ENCODE data around the gene PRM2.
"Not testable (repeated sequence)": the region's sequence is repeated elsewhere in the genome, so short reads cannot be mapped to it uniquely, and the experiment has no call there.

The PRM2 gene

GRCh38 chr16:11299865-11300559 is 23.7 kb upstream of the PRM2 start:
- Histone ChIP-seq H3K4me2 (no peak overlapping the region), H3K27ac (no peak overlapping the region), H2AFZ (ENCODE audit: low read depth) (no peak overlapping the region), H3K4me3 (IDR thresholded peaks at IDR 0.05; ENCODE audit: insufficient read depth, low read depth, low read length) (no peak overlapping the region), H3K9ac (no peak overlapping the region), H4K20me1 (ENCODE audit: insufficient read depth) (no peaks in the 10 kb centered on the region), H3K36me3 (ENCODE audit: insufficient read depth) (no peaks in the 10 kb centered on the region), H3K79me2 (ENCODE audit: insufficient read depth, low read depth) (no peaks in the 10 kb centered on the region), H3K4me1 (ENCODE audit: low read depth, poor library complexity, severe bottlenecking) (peaks cover 51% of the 10 kb centered on the region), H3K27me3 (ENCODE audit: insufficient read depth, low read depth) (peaks cover 35% of the 10 kb centered on the region)
- TF ChIP-seq CTCF (conservative IDR thresholded peaks at IDR 0.05; ENCODE audit: low read depth, low read length) = no peak

GRCh38 chr16:11298950-11299547 is 22.8 kb upstream of the PRM2 start:
- Histone ChIP-seq H3K27me3 (ENCODE audit: insufficient read depth, low read depth) (peaks cover 42% of the 10 kb centered on the region), H3K4me1 (ENCODE audit: low read depth, poor library complexity, severe bottlenecking) (peaks cover 51% of the 10 kb centered on the region)
- not testable (repeated sequence) for H3K79me2 ChIP-seq (ENCODE audit: insufficient read depth, low read depth); H3K9ac ChIP-seq; H2AFZ ChIP-seq (ENCODE audit: low read depth); H4K20me1 ChIP-seq (ENCODE audit: insufficient read depth); H3K4me3 ChIP-seq (IDR thresholded peaks at IDR 0.05; ENCODE audit: insufficient read depth, low read depth, low read length); H3K27ac ChIP-seq; H3K36me3 ChIP-seq (ENCODE audit: insufficient read depth); H3K4me2 ChIP-seq

- no peak overlapping the region for H3K4me3 ChIP-seq (IDR thresholded peaks at IDR 0.05; ENCODE audit: insufficient read depth, low read depth, low read length)
- H3K27ac ChIP-seq = no peak overlapping the region
- H3K9ac ChIP-seq = no peak overlapping the region
- H4K20me1 ChIP-seq (ENCODE audit: insufficient read depth) = no peaks in the 10 kb centered on the region
- TF ChIP-seq CTCF (conservative IDR thresholded peaks at IDR 0.05; ENCODE audit: low read depth, low read length) = no peak
- H3K4me1 ChIP-seq (ENCODE audit: low read depth, poor library complexity, severe bottlenecking) = peaks cover 45% of the 10 kb centered on the region
- no peak overlapping the region for H2AFZ ChIP-seq (ENCODE audit: low read depth)
- no peaks in the 10 kb centered on the region for H3K36me3 ChIP-seq (ENCODE audit: insufficient read depth)
- peaks cover 42% of the 10 kb centered on the region for H3K27me3 ChIP-seq (ENCODE audit: insufficient read depth, low read depth)
- H3K4me2 ChIP-seq = peak overlapping the region; percentile 62
- no peaks in the 10 kb centered on the region for H3K79me2 ChIP-seq (ENCODE audit: insufficient read depth, low read depth)
Measured at GRCh38 chr16:11298143-11298900, 22.0 kb upstream of the PRM2 start.

- Histone ChIP-seq H3K4me3 (IDR thresholded peaks at IDR 0.05; ENCODE audit: insufficient read depth, low read depth, low read length) (no peak overlapping the region), H4K20me1 (ENCODE audit: insufficient read depth) (no peaks in the 10 kb centered on the region), H3K27me3 (ENCODE audit: insufficient read depth, low read depth) (peaks cover 42% of the 10 kb centered on the region), H3K27ac (no peak overlapping the region), H3K36me3 (ENCODE audit: insufficient read depth) (no peaks in the 10 kb centered on the region), H3K4me2 (peak overlapping the region; percentile 62), H3K79me2 (ENCODE audit: insufficient read depth, low read depth) (no peaks in the 10 kb centered on the region), H3K4me1 (ENCODE audit: low read depth, poor library complexity, severe bottlenecking) (peaks cover 38% of the 10 kb centered on the region), H2AFZ (ENCODE audit: low read depth) (no peak overlapping the region), H3K9ac (no peak overlapping the region)
- no peak for TF ChIP-seq CTCF (conservative IDR thresholded peaks at IDR 0.05; ENCODE audit: low read depth, low read length)
Measured at GRCh38 chr16:11297492-11298142, 21.3 kb upstream of the PRM2 start.
